ENCODE results near the gene PDCD1LG2. TPM values are rescaled to one million over a fixed set of nuclear protein-coding genes. Genes with fewer than 3 reads are reported as not detected.

PDCD1LG2 gene
- polyA plus RNA-seq, 1 experiment: 49.8 TPM

- ChIA-PET POLR2A (no interaction called here), CTCF (interaction anchor here (0.6 to 1.3 kb wide), 2 partner anchors 22 to 42 kb away, joined by 3 read pairs; no protein-coding TSS in a partner anchor)
- Histone ChIP-seq H3K4me3 (ENCODE audit: low read depth, low read length) (no peak overlapping the region), H3K36me3 (ENCODE audit: control insufficient read depth, insufficient read depth, low read length) (no peaks in the 10 kb centered on the region; the same call in 1 of the 2 replicates), H3K27me3 (ENCODE audit: control insufficient read depth, insufficient read depth, low read length) (no peaks in the 10 kb centered on the region)
- DNase-seq (ENCODE audit: low read depth): no peak
- no peak for TF ChIP-seq CTCF (IDR thresholded peaks at IDR 0.05; ENCODE audit: insufficient read depth, low read depth, low read length)
Observed at GRCh38 chr9:5554254-5554653, 43.9 kb downstream of the PDCD1LG2 start.

- ChIA-PET CTCF (interaction anchor here (1.0 kb wide), 1 partner anchor 30 kb away, joined by 5 read pairs; no protein-coding TSS in a partner anchor), POLR2A (no interaction called here)
- Histone ChIP-seq H3K27me3 (ENCODE audit: control insufficient read depth, insufficient read depth, low read length) (no peaks in the 10 kb centered on the region), H3K4me3 (ENCODE audit: low read depth, low read length) (no peak overlapping the region), H3K36me3 (ENCODE audit: control insufficient read depth, insufficient read depth, low read length) (peaks cover 2% of the 10 kb centered on the region)
- no peak for DNase-seq (ENCODE audit: low read depth)
- TF ChIP-seq CTCF (IDR thresholded peaks at IDR 0.05; ENCODE audit: insufficient read depth, low read depth, low read length): no peak
Observed at GRCh38 chr9:5556101-5556705, 45.9 kb downstream of the PDCD1LG2 start.

- no peak for TF ChIP-seq CTCF (IDR thresholded peaks at IDR 0.05; ENCODE audit: insufficient read depth, low read depth, low read length)
- Histone ChIP-seq H3K27me3 (ENCODE audit: control insufficient read depth, insufficient read depth, low read length) (no peaks in the 10 kb centered on the region), H3K36me3 (ENCODE audit: control insufficient read depth, insufficient read depth, low read length) (peaks cover 2% of the 10 kb centered on the region), H3K4me3 (ENCODE audit: low read depth, low read length) (no peak overlapping the region)
- no peak for DNase-seq (ENCODE audit: low read depth)
- ChIA-PET CTCF (interaction anchor here (1.2 to 1.5 kb wide), 3 partner anchors 28 to 47 kb away, joined by 3 to 4 read pairs (median 4); partner anchors contain the start of gene PDCD1LG2), POLR2A (interaction anchor here (0.7 kb wide), 1 partner anchor 63 kb away, joined by 3 read pairs; no protein-coding TSS in a partner anchor)
Observed at GRCh38 chr9:5557606-5558587, 47.6 kb downstream of the PDCD1LG2 start.

- ChIA-PET CTCF (interaction anchor here (1.2 kb wide), 1 partner anchor 10 kb away, joined by 5 read pairs; no protein-coding TSS in a partner anchor), POLR2A (no interaction called here)
- DNase-seq (ENCODE audit: low read depth): no peak
- Histone ChIP-seq H3K36me3 (ENCODE audit: control insufficient read depth, insufficient read depth, low read length) (peaks cover 2% of the 10 kb centered on the region), H3K27me3 (ENCODE audit: control insufficient read depth, insufficient read depth, low read length) (no peaks in the 10 kb centered on the region), H3K4me3 (ENCODE audit: low read depth, low read length) (no peak overlapping the region)
- TF ChIP-seq CTCF (IDR thresholded peaks at IDR 0.05; ENCODE audit: insufficient read depth, low read depth, low read length): no peak
Observed at GRCh38 chr9:5559659-5560058, 49.3 kb downstream of the PDCD1LG2 start.

Data from BJ (cell line).